Astrocyte (in vitro differentiated cells and primary cell): ENCODE measurements around the gene KIAA1549. TPM values are rescaled to one million over a fixed set of nuclear protein-coding genes. Genes with fewer than 3 reads are reported as not detected.
A peak's percentile ranks its signal among the peaks of the same experiment; 100 is the strongest.

Source experiments
- DNase-seq: peaks from one replicate; pipeline ENCODE4 v3.0.0-alpha.2; 2010; ENCODE audit warnings: low read depth
- FAIRE-seq: peaks from 2 replicates; lab custom pipeline; 2011; peaks lifted over from hg19 to GRCh38; lab: Jason Lieb, UNC
- H2AFZ ChIP-seq: 2 replicates; pipeline ENCODE4 v1.6.0; 2012; ENCODE audit warnings: low read depth, low read length, inconsistent platforms
- H3K27ac ChIP-seq: 2 replicates; pipeline ENCODE4 v1.5.1; 2011; ENCODE audit warnings: low read depth, low read length, inconsistent platforms
- H3K27me3 ChIP-seq: 2 replicates; pipeline ENCODE4 v1.6.0; 2011; ENCODE audit warnings: low read length, inconsistent platforms; ENCODE audit not compliant: insufficient read depth
- H3K36me3 ChIP-seq: 2 replicates; pipeline ENCODE4 v1.5.1; 2011; ENCODE audit warnings: low read length, inconsistent platforms; ENCODE audit not compliant: insufficient read depth
- H3K4me1 ChIP-seq: 2 replicates; pipeline ENCODE4 v1.5.1; 2011; ENCODE audit warnings: low read length, inconsistent platforms; ENCODE audit not compliant: insufficient read depth
- H3K4me2 ChIP-seq: 2 replicates; pipeline ENCODE4 v1.6.0; 2012; ENCODE audit warnings: low read length, inconsistent platforms
- H3K4me3 ChIP-seq: 2 replicates; pipeline ENCODE4 v1.5.1; 2011; ENCODE audit warnings: low read depth, mild to moderate bottlenecking, low read length, inconsistent platforms; ENCODE audit not compliant: insufficient read depth
- H3K79me2 ChIP-seq: 2 replicates; pipeline ENCODE4 v1.6.0; 2012; ENCODE audit warnings: mild to moderate bottlenecking, low read length, inconsistent platforms; ENCODE audit not compliant: insufficient read depth
- H3K9ac ChIP-seq: 2 replicates; pipeline ENCODE4 v1.6.0; 2012; ENCODE audit warnings: mild to moderate bottlenecking, low read length, inconsistent platforms
- H3K9me3 ChIP-seq: 2 replicates; pipeline ENCODE4 v1.5.1; 2012; ENCODE audit warnings: low read depth, mild to moderate bottlenecking, low read length, inconsistent platforms; ENCODE audit not compliant: insufficient read depth
- H4K20me1 ChIP-seq: 2 replicates; pipeline ENCODE4 v1.6.0; 2012; ENCODE audit warnings: low read length, inconsistent platforms; ENCODE audit not compliant: insufficient read depth
- H3K27ac Mint-ChIP-seq: one replicate; pipeline ENCODE4 v1.8.0; 2021; ENCODE audit warnings: mild to moderate bottlenecking, mixed read lengths; ENCODE audit not compliant: unreplicated experiment
- H3K27me3 Mint-ChIP-seq: one replicate; pipeline ENCODE4 v1.8.0; 2021; ENCODE audit warnings: low read depth, mixed read lengths; ENCODE audit not compliant: unreplicated experiment
- H3K36me3 Mint-ChIP-seq: one replicate; pipeline ENCODE4 v1.8.0; 2021; ENCODE audit warnings: low read depth, mixed read lengths; ENCODE audit not compliant: unreplicated experiment
- H3K4me1 Mint-ChIP-seq: one replicate; pipeline ENCODE4 v1.8.0; 2021; ENCODE audit warnings: low read depth, mixed read lengths; ENCODE audit not compliant: unreplicated experiment
- H3K4me3 Mint-ChIP-seq: one replicate; pipeline ENCODE4 v1.8.0; 2021; ENCODE audit warnings: mild to moderate bottlenecking, moderate library complexity, mixed read lengths; ENCODE audit not compliant: unreplicated experiment
- H3K9me3 Mint-ChIP-seq: one replicate; pipeline ENCODE4 v1.8.0; 2021; ENCODE audit warnings: mild to moderate bottlenecking, mixed read lengths; ENCODE audit not compliant: unreplicated experiment
- EZH2 ChIP-seq: IDR thresholded peaks from 2 replicates; pipeline ENCODE4 v1.6.1; 2012; ENCODE audit warnings: mild to moderate bottlenecking, low read length, inconsistent platforms; ENCODE audit not compliant: insufficient read depth
- total RNA-seq: library from RNA; stranded (reverse); gene quantifications from 2 replicates; pipeline ENCODE4 v1.2.1, GENCODE V29; 2021
- TF ChIP-seq, protein P1 (sequence below): IDR thresholded peaks from 2 replicates; pipeline ENCODE4 v1.5.1; 2011; ENCODE audit warnings: low read depth, mild to moderate bottlenecking, inconsistent platforms, low read length, moderate library complexity; ENCODE audit not compliant: insufficient read depth

Gene KIAA1549
- total RNA-seq, 1 donor from 2014 or later: 10.3 TPM

DNA sequence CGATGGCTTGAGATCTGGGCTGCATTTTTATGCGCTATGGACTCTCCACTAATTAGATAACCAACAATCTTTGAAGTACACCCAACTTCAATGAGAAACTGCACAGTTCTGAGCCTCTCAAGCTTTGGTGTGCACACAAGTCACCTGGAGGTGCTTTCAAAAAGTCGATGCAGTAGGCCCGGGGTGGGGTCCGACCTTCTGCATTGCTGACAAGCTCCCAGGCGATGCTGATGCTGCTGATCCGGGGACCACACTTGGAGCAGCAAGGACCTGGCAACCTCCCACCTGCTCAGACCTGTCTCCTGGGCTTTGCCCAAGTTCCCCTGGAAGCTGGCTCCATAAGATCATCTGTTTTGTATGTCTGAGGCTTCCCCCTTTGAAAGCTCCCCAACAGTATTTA, 10.7 kb downstream of the KIAA1549 start:
- peaks cover 33% of the 10 kb centered on the region for H4K20me1 ChIP-seq
- H3K4me2 ChIP-seq: no peak overlapping the region
- no peak overlapping the region for H3K9ac ChIP-seq
- H3K27ac Mint-ChIP-seq: no peak overlapping the region
- no peaks in the 10 kb centered on the region for H3K9me3 ChIP-seq
- no peaks in the 10 kb centered on the region for H3K36me3 ChIP-seq
- H3K9me3 Mint-ChIP-seq: no peaks in the 10 kb centered on the region
- H3K27me3 ChIP-seq: no peaks in the 10 kb centered on the region
- no peaks in the 10 kb centered on the region for H3K4me1 ChIP-seq
- peaks cover 16% of the 10 kb centered on the region for H3K4me1 Mint-ChIP-seq
- no peak for TF ChIP-seq EZH2
- TF ChIP-seq, protein P1, sequence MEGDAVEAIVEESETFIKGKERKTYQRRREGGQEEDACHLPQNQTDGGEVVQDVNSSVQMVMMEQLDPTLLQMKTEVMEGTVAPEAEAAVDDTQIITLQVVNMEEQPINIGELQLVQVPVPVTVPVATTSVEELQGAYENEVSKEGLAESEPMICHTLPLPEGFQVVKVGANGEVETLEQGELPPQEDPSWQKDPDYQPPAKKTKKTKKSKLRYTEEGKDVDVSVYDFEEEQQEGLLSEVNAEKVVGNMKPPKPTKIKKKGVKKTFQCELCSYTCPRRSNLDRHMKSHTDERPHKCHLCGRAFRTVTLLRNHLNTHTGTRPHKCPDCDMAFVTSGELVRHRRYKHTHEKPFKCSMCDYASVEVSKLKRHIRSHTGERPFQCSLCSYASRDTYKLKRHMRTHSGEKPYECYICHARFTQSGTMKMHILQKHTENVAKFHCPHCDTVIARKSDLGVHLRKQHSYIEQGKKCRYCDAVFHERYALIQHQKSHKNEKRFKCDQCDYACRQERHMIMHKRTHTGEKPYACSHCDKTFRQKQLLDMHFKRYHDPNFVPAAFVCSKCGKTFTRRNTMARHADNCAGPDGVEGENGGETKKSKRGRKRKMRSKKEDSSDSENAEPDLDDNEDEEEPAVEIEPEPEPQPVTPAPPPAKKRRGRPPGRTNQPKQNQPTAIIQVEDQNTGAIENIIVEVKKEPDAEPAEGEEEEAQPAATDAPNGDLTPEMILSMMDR: no peak
- no peak overlapping the region for H3K4me3 Mint-ChIP-seq
- H3K79me2 ChIP-seq: peaks cover 29% of the 10 kb centered on the region
- no peak overlapping the region for H3K27ac ChIP-seq
- H3K27me3 Mint-ChIP-seq: no peaks in the 10 kb centered on the region
- H3K4me3 ChIP-seq: no peak overlapping the region
- H2AFZ ChIP-seq: no peak overlapping the region
- H3K36me3 Mint-ChIP-seq: no peaks in the 10 kb centered on the region
- FAIRE-seq (no peak), DNase-seq (no peak)

DNA sequence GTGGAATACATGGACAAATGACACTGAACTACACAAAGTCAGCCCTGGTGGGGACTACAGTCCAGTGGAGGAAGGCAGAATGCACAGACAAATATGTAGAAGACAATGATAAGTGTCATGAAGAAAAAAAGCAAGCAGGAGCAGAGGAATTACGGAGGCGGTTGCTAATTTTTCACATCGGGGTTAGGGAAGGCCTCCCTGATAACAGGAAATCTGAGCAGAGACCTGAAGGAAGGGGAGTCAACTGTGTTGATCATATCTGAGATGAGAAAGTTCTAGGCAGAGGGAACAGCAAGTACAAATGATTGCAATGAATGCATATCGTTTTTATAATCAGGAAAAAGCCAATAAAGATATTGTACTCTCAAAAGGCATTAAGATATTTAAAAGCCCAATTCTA, 14.0 kb downstream of the KIAA1549 start:
- Histone ChIP-seq H3K9ac (no peak overlapping the region), H3K27me3 (no peaks in the 10 kb centered on the region), H3K4me2 (no peak overlapping the region), H3K9me3 (no peaks in the 10 kb centered on the region), H3K79me2 (peaks cover 18% of the 10 kb centered on the region), H3K36me3 (no peaks in the 10 kb centered on the region), H3K4me3 (no peak overlapping the region), H2AFZ (no peak overlapping the region), H4K20me1 (peaks cover 26% of the 10 kb centered on the region), H3K4me1 (no peaks in the 10 kb centered on the region), H3K27ac (no peak overlapping the region)
- Mint-ChIP-seq H3K4me3 (no peak overlapping the region), H3K9me3 (no peaks in the 10 kb centered on the region), H3K27me3 (no peaks in the 10 kb centered on the region), H3K27ac (no peak overlapping the region), H3K36me3 (peaks cover 1% of the 10 kb centered on the region), H3K4me1 (peaks cover 13% of the 10 kb centered on the region)
- TF ChIP-seq, protein P1: no peak
- no peak for TF ChIP-seq EZH2
- FAIRE-seq (no peak), DNase-seq (no peak)

DNA sequence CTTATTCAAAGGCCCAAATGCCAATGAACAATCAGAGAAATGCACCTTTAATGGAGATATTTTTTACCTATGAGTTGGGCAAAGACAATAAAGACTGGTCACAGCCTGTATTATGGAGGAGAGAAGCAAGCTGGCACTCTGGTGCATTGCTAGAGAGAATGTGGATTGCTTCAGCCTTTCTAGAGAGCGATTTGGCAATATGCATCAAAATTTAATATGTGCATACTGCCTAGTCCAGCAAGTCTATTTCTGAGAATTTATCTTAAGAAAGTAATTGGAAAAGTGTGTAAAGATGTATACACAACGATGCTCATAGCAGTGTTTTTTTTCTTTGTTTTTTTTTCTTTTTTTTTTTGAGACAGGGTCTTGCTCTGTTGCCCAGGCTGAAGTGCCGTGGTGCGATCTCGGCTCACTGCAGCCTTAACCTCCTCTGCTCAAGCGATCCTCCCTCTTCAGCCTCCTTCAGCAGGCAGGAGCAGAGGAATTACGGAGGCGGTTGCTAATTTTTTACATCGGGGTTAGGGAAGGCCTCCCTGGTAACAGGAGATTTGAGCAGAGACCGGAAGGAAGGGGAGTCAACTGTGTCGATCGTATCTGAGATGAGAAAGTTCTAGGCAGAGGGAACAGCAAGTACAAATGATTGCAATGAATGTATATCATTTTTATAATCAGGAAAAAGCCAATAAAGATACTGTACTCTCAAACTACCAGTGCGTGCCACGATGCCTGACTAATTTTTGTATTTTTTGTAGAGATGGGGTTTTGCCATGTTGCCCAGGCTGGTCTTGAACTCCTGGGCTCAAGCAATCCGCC, 16.4 kb downstream of the KIAA1549 start:
- FAIRE-seq (no peak), DNase-seq (no peak)
- TF ChIP-seq, protein P1: no peak
- no peak for TF ChIP-seq EZH2
- Histone ChIP-seq H4K20me1 (peaks cover 27% of the 10 kb centered on the region), H3K9ac (no peak overlapping the region), H3K4me1 (no peaks in the 10 kb centered on the region), H3K36me3 (no peaks in the 10 kb centered on the region), H3K4me2 (no peak overlapping the region), H3K9me3 (no peaks in the 10 kb centered on the region), H3K27me3 (no peaks in the 10 kb centered on the region), H2AFZ (no peak overlapping the region), H3K79me2 (peaks cover 21% of the 10 kb centered on the region), H3K27ac (no peak overlapping the region), H3K4me3 (no peak overlapping the region)
- peak overlapping the region; percentile 14 for H3K27ac Mint-ChIP-seq
- H3K27me3 Mint-ChIP-seq: no peaks in the 10 kb centered on the region
- H3K9me3 Mint-ChIP-seq: no peaks in the 10 kb centered on the region
- H3K36me3 Mint-ChIP-seq: peaks cover 2% of the 10 kb centered on the region
- peaks cover 13% of the 10 kb centered on the region for H3K4me1 Mint-ChIP-seq
- no peak overlapping the region for H3K4me3 Mint-ChIP-seq
